CD4-positive, CD25-positive, alpha-beta regulatory T cell (primary cell): ENCODE data around the gene CMIP. TPM values are rescaled to one million over a fixed set of nuclear protein-coding genes. Genes with fewer than 3 reads are reported as not detected.
A peak's percentile ranks its signal among the peaks of the same experiment; 100 is the strongest.

ENCODE experiments used
- ATAC-seq, 2 donors: fragments of 150-1000 bp; cut with Tn5 transposase; one replicate each; pipeline ENCODE4 v1.10.0; 2021; ENCODE audit warnings: low read depth in 2 of 2, moderate number of reproducible peaks in 2 of 2, moderate library complexity in 1 of 2
- DNase-seq, 3 donors: peaks; one replicate each; pipeline versions ENCODE4 v3.0.0 to v3.0.0-alpha.2; 2012 to 2022; ENCODE audit warnings: mixed read lengths in 1 of 3
- H3K27ac ChIP-seq: one replicate; pipeline ENCODE4 v1.7.0; 2013; ENCODE audit warnings: mild to moderate bottlenecking, low read length; ENCODE audit not compliant: insufficient read depth, poor library complexity, severe bottlenecking
- H3K27me3 ChIP-seq: one replicate; pipeline ENCODE4 v1.7.0; 2013; ENCODE audit warnings: low read length; ENCODE audit not compliant: control insufficient read depth, insufficient read depth
- H3K36me3 ChIP-seq: one replicate; pipeline ENCODE4 v1.7.0; 2013; ENCODE audit warnings: mild to moderate bottlenecking, low read length, moderate library complexity; ENCODE audit not compliant: control insufficient read depth, insufficient read depth
- H3K4me1 ChIP-seq: 2 replicates; pipeline ENCODE4 v1.7.0; 2013; ENCODE audit warnings: mild to moderate bottlenecking, low read length; ENCODE audit not compliant: insufficient read depth, control insufficient read depth, poor library complexity, severe bottlenecking
- H3K4me3 ChIP-seq: one replicate; pipeline ENCODE4 v1.7.0; 2013; ENCODE audit warnings: low read depth, mild to moderate bottlenecking, low read length, moderate library complexity
- H3K9me3 ChIP-seq, 2 experiments: 1 replicate in 1 of 2; 2 replicates in 1 of 2; pipeline ENCODE4 v1.7.0; 2013; ENCODE audit warnings: low read length in 2 of 2, mild to moderate bottlenecking in 1 of 2, moderate library complexity in 1 of 2; ENCODE audit not compliant: control insufficient read depth in 2 of 2
- H3K27ac Mint-ChIP-seq, 3 donors: one replicate each; pipeline ENCODE4 v1.8.0; 2020 to 2022; ENCODE audit warnings: mild to moderate bottlenecking in 3 of 3, mixed read lengths in 3 of 3, moderate library complexity in 2 of 3
- H3K27me3 Mint-ChIP-seq: one replicate; pipeline ENCODE4 v1.8.0; 2022; ENCODE audit warnings: mild to moderate bottlenecking, mixed read lengths
- H3K36me3 Mint-ChIP-seq: one replicate; pipeline ENCODE4 v1.8.0; 2020; ENCODE audit warnings: mixed read lengths
- H3K4me1 Mint-ChIP-seq, 4 donors: one replicate each; pipeline ENCODE4 v1.8.0; 2020 to 2022; ENCODE audit warnings: mixed read lengths in 4 of 4, mild to moderate bottlenecking in 1 of 4
- H3K4me3 Mint-ChIP-seq, 4 donors: one replicate each; pipeline ENCODE4 v1.8.0; 2020 to 2022; ENCODE audit warnings: mild to moderate bottlenecking in 4 of 4, mixed read lengths in 4 of 4, moderate library complexity in 3 of 4
- H3K9me3 Mint-ChIP-seq, 7 donors: one replicate each; pipeline ENCODE4 v1.8.0; 2020 to 2022; ENCODE audit warnings: mixed read lengths in 7 of 7, mild to moderate bottlenecking in 3 of 7, moderate library complexity in 2 of 7
- polyA plus RNA-seq, 4 donors: library from polyadenylated mRNA; unstranded; fragments of 300-500 nt; fragmentation: Illumina TruSeq; gene quantifications; one replicate each; pipeline ENCODE4 v1.2.3, GENCODE V29; 2021
- total RNA-seq: library from RNA; stranded (reverse); gene quantifications from one replicate; pipeline ENCODE4 v1.2.3, GENCODE V29; 2022

The CMIP gene
- total and polyA plus RNA-seq, 5 donors from 2014 or later, result 0.21 to 49.7 (median 0.94) TPM

DNA sequence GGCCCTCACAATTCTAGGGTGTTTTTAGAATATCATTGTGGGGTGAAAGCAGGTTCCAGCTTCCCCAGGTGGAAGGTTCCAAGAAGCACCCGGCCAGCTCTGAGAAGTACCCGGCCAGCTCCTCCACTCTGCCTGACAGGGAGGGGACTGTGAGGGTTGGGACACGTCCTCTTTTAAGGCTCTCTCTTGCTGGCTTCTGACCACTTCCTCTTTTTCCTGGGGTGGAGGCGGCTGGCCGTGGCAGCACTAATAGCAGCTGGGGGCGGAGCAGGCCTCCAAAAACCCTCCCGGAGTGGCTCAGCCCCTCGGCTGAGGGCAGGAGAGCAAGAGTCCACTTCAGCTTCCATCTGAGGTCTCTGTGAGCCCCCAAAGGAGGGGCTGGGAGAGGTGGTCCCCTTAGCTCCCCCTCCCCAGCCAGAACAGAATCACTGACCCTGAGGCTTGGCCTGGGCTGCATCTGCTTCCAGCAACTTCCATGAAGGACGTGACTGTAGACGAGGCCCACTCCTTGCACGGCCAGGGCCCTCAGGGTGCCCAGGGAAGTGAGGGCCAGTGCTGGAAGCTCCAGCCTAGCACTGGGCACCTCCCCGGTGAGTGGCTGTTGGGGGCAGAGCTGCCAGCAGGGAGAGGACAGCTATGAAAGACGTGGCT is 307.7 kb downstream of the CMIP start:
- no peaks in the 10 kb centered on the region for H3K9me3 ChIP-seq
- Mint-ChIP-seq H3K27ac (no peak overlapping the region), H3K36me3 (no peaks in the 10 kb centered on the region), H3K27me3 (peaks cover 19% of the 10 kb centered on the region), H3K9me3 (peaks cover 0 to 2% (median 0%) of the 10 kb centered on the region in 7 donors), H3K4me1 (peaks cover 0 to 4% (median 0%) of the 10 kb centered on the region in 4 donors), H3K4me3 (no peak overlapping the region)
- ATAC-seq, result peak; percentile 61 to 64
- no peak for DNase-seq
- H3K4me3 ChIP-seq, result no peak overlapping the region
- H3K4me1 ChIP-seq, result no peaks in the 10 kb centered on the region
- H3K36me3 ChIP-seq, result no peaks in the 10 kb centered on the region
- no peak overlapping the region for H3K27ac ChIP-seq
- peaks cover 2% of the 10 kb centered on the region for H3K27me3 ChIP-seq

DNA sequence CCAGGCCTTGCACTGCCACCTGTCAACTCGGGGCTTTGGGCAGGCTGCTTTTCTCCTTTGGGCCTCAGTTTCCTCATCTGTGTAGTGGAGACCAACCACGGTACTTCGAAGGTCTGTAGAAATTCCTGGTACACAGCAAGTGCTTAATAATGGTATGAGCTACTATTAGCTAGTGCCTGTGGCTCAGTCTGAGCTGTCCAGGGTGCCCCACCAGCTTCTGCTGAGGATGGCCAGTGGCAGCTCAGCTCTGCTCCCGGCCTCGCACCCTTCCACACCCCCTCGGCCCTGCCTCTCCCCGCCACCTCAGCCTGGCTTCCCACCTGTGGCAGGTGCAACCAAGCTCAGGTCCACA is 308.2 kb downstream of the CMIP start:
- no peaks in the 10 kb centered on the region for H3K36me3 Mint-ChIP-seq
- no peaks in the 10 kb centered on the region for H3K9me3 ChIP-seq
- peaks cover 19% of the 10 kb centered on the region for H3K27me3 Mint-ChIP-seq
- no peaks in the 10 kb centered on the region for H3K36me3 ChIP-seq
- no peak for ATAC-seq
- H3K27me3 ChIP-seq, result peaks cover 2% of the 10 kb centered on the region
- peaks cover 0 to 2% (median 0%) of the 10 kb centered on the region in 7 donors for H3K9me3 Mint-ChIP-seq
- H3K4me3 Mint-ChIP-seq, result no peak overlapping the region
- DNase-seq, result no peak
- H3K4me1 Mint-ChIP-seq, result peaks cover 0 to 4% (median 0%) of the 10 kb centered on the region in 4 donors
- H3K27ac ChIP-seq, result no peak overlapping the region
- H3K4me1 ChIP-seq, result no peaks in the 10 kb centered on the region
- H3K27ac Mint-ChIP-seq, result peak overlapping the region in 1 of 3 donors; percentile 48
- H3K4me3 ChIP-seq, result no peak overlapping the region

GRCh38 chr16:81754858-81755257 is 310.2 kb downstream of the CMIP start:
- H3K27ac Mint-ChIP-seq, result no peak overlapping the region
- no peak for ATAC-seq
- no peaks in the 10 kb centered on the region for H3K4me1 ChIP-seq

GRCh38 chr16:81755915-81756614 is 311.5 kb downstream of the CMIP start:
- no peaks in the 10 kb centered on the region for H3K4me1 ChIP-seq
- no peak for DNase-seq
- H3K36me3 ChIP-seq, result no peaks in the 10 kb centered on the region
- no peak overlapping the region for H3K4me3 Mint-ChIP-seq
- H3K27me3 Mint-ChIP-seq, result peaks cover 10% of the 10 kb centered on the region
- no peak overlapping the region for H3K4me3 ChIP-seq
- H3K9me3 Mint-ChIP-seq, result peaks cover 0 to 2% (median 0%) of the 10 kb centered on the region in 7 donors
- peaks cover 2% of the 10 kb centered on the region for H3K27me3 ChIP-seq
- peaks cover 0 to 2% (median 0%) of the 10 kb centered on the region in 4 donors for H3K4me1 Mint-ChIP-seq
- H3K36me3 Mint-ChIP-seq, result no peaks in the 10 kb centered on the region
- H3K27ac ChIP-seq, result no peak overlapping the region
- no peak overlapping the region for H3K27ac Mint-ChIP-seq
- no peak for ATAC-seq
- no peaks in the 10 kb centered on the region for H3K9me3 ChIP-seq

More at GRCh38 chr16:81754858-81755257, 310.2 kb downstream of the CMIP start:
- peaks cover 2% of the 10 kb centered on the region for H3K27me3 ChIP-seq
- H3K36me3 ChIP-seq, result no peaks in the 10 kb centered on the region
- DNase-seq, result no peak
- no peak overlapping the region for H3K4me3 Mint-ChIP-seq
- no peaks in the 10 kb centered on the region for H3K36me3 Mint-ChIP-seq
- H3K9me3 Mint-ChIP-seq, result peaks cover 0 to 2% (median 0%) of the 10 kb centered on the region in 7 donors
- H3K27me3 Mint-ChIP-seq, result peaks cover 12% of the 10 kb centered on the region
- no peak overlapping the region for H3K4me3 ChIP-seq
- no peaks in the 10 kb centered on the region for H3K9me3 ChIP-seq
- H3K4me1 Mint-ChIP-seq, result peaks cover 0 to 2% (median 0%) of the 10 kb centered on the region in 4 donors
- no peak overlapping the region for H3K27ac ChIP-seq

DNA sequence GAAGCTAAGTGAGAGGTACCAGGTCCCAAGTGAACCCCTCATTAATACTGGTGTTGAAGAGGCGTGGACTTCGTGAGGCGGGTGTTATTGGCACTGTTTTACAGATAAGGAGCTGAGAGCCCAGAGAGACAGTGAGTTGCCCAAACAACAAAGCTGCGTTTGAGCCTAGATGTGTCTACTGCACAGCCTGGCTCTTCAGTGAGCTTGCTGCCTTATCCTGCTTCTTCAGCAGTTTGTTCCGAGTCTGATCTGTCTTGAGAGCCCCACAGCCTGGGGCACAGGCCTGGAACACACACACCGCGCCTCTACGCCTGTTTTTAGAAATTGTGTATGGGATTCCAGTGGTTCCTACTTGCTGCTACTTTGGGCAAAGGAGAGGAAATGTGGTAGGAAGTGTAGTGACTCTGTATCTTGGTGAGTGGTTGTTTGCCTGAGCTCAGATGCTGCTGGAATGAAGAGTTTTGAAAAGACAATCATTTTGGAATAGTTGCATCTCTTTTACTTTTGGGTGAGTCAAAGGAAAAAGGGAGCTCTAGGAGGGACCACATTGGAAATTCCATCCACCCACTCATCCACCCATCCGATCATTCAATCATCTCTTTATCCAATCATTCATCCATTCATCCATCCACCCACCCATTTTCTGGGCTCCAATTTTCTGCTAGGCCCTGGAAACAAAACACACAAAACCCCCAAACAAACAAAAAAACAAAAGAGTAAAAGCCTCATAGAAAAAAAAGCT is 312.2 kb downstream of the CMIP start:
- no peak overlapping the region for H3K4me3 ChIP-seq
- no peaks in the 10 kb centered on the region for H3K36me3 ChIP-seq
- H3K27ac ChIP-seq, result no peak overlapping the region
- DNase-seq (no peak), ATAC-seq (no peak)
- Mint-ChIP-seq H3K4me3 (no peak overlapping the region), H3K36me3 (no peaks in the 10 kb centered on the region), H3K27me3 (peaks cover 5% of the 10 kb centered on the region), H3K9me3 (peaks cover 0 to 2% (median 0%) of the 10 kb centered on the region in 7 donors), H3K4me1 (peaks cover 0 to 2% (median 0%) of the 10 kb centered on the region in 4 donors), H3K27ac (no peak overlapping the region)
- H3K4me1 ChIP-seq, result no peaks in the 10 kb centered on the region
- peaks cover 2% of the 10 kb centered on the region for H3K27me3 ChIP-seq
- H3K9me3 ChIP-seq, result no peaks in the 10 kb centered on the region

DNA sequence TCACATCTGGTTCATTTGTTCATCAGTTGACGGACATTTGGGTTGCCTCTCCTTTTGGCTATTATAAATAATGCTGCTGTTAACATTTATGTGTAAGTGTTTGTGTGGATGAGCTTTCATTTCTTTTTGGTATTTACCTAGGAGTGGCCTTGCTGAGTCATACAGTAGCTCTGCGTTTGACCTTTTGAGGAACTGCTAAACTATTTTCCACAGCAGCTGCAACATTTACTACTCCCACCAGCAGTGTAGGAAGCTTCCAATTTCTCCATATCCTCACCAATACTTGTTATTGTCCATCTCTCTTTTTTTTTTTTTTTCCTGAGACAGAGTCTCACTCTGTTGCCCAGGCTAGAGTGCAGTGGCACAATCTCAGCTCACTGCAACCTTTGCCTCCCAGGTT is 313.8 kb downstream of the CMIP start:
- DNase-seq (no peak), ATAC-seq (no peak)
- no peaks in the 10 kb centered on the region for H3K4me1 ChIP-seq
- peaks cover 2% of the 10 kb centered on the region for H3K27me3 ChIP-seq
- Mint-ChIP-seq H3K27me3 (peaks cover 11% of the 10 kb centered on the region), H3K4me3 (no peak overlapping the region), H3K27ac (no peak overlapping the region), H3K4me1 (no peaks in the 10 kb centered on the region), H3K36me3 (no peaks in the 10 kb centered on the region), H3K9me3 (peaks cover 0 to 2% (median 0%) of the 10 kb centered on the region in 7 donors)
- H3K36me3 ChIP-seq, result no peaks in the 10 kb centered on the region
- H3K9me3 ChIP-seq, result no peaks in the 10 kb centered on the region
- no peak overlapping the region for H3K4me3 ChIP-seq
- H3K27ac ChIP-seq, result no peak overlapping the region
